HepG2 (cell line): Measurements from ENCODE around the gene C2. TPM values are rescaled to one million over a fixed set of nuclear protein-coding genes. Genes with fewer than 3 reads are reported as not detected.

Experiments used
- ETS1 ChIP-seq: sonication (generic); formaldehyde crosslinking; IDR thresholded peaks from 2 replicates; pipeline ENCODE4 v1.4.0; 2020; ENCODE audit warnings: missing genetic modification reagents
- JDP2 ChIP-seq: sonication (generic); formaldehyde crosslinking; IDR thresholded peaks from 2 replicates; pipeline ENCODE4 v1.8.1; 2022; ENCODE audit warnings: missing genetic modification reagents, borderline replicate concordance
- KLF12 ChIP-seq: sonication (generic); formaldehyde crosslinking; IDR thresholded peaks from 2 replicates; pipeline ENCODE4 v1.4.0; 2020; ENCODE audit warnings: missing genetic modification reagents, borderline replicate concordance
- MTF1 ChIP-seq: sonication (generic); formaldehyde crosslinking; IDR thresholded peaks from 2 replicates; pipeline ENCODE4 v1.5.0; 2020; ENCODE audit warnings: missing genetic modification reagents
- PCBP1 ChIP-seq: fragments of 200-400 bp; formaldehyde crosslinking; IDR thresholded peaks from 2 replicates; pipeline ENCODE4 v1.6.1; 2017; ENCODE audit warnings: mild to moderate bottlenecking, low read depth, low read length, borderline replicate concordance
- PITX1 ChIP-seq: sonication (generic); formaldehyde crosslinking; IDR thresholded peaks from 2 replicates; pipeline ENCODE4 v1.5.1; 2020; ENCODE audit warnings: mild to moderate bottlenecking, missing genetic modification reagents
- SP4 ChIP-seq: sonication (generic); formaldehyde crosslinking; IDR thresholded peaks from 2 replicates; pipeline ENCODE4 v1.8.1; 2023; ENCODE audit warnings: mild to moderate bottlenecking, missing genetic modification reagents
- ZBTB42 ChIP-seq: sonication (generic); formaldehyde crosslinking; IDR thresholded peaks from 2 replicates; pipeline ENCODE4 v1.5.0; 2020; ENCODE audit warnings: mild to moderate bottlenecking, missing genetic modification reagents
- ZBTB7A ChIP-seq: sonication (generic); formaldehyde crosslinking; IDR thresholded peaks from 2 replicates; pipeline ENCODE4 v1.8.0; 2022; ENCODE audit warnings: mild to moderate bottlenecking, missing genetic modification reagents
- ZNF280D ChIP-seq: sonication (generic); formaldehyde crosslinking; IDR thresholded peaks from 2 replicates; pipeline ENCODE4 v1.5.1; 2020; ENCODE audit warnings: mild to moderate bottlenecking, missing genetic modification reagents
- ZNF282 ChIP-seq: fragments of 450-650 bp; IDR thresholded peaks from 2 replicates; pipeline ENCODE4 v1.6.1; 2018; ENCODE audit not compliant: partially characterized antibody
- ZNF337 ChIP-seq: sonication (generic); formaldehyde crosslinking; IDR thresholded peaks from 2 replicates; pipeline ENCODE4 v1.5.1; 2020; ENCODE audit warnings: missing genetic modification reagents, low read depth, mild to moderate bottlenecking, borderline replicate concordance
- ZNF562 ChIP-seq: sonication (generic); formaldehyde crosslinking; IDR thresholded peaks from 2 replicates; pipeline ENCODE4 v1.8.0; 2022; ENCODE audit warnings: missing genetic modification reagents, borderline replicate concordance
- ZNF639 ChIP-seq: conservative IDR thresholded peaks from 2 replicates; pipeline ENCODE4 v1.6.1; 2018; ENCODE audit warnings: missing genetic modification reagents
- ZNF740 ChIP-seq: sonication (generic); formaldehyde crosslinking; IDR thresholded peaks from 2 replicates; pipeline ENCODE4 v1.4.0; 2020; ENCODE audit warnings: missing genetic modification reagents
- ZSCAN20 ChIP-seq: sonication (generic); formaldehyde crosslinking; IDR thresholded peaks from 2 replicates; pipeline ENCODE4 v1.4.0; 2020; ENCODE audit warnings: missing genetic modification reagents, mild to moderate bottlenecking, borderline replicate concordance
- polyA plus RNA-seq, 8 experiments: library from polyadenylated mRNA; depleted of rRNA in 3 of 8; stranded (reverse) in 7 of 8; unstranded in 1 of 8; fragments of >200 nt; fragmentation: Illumina TruSeq in 4 of 8; extraction: Trizol in 4 of 8; gene quantifications; 2 replicates each; pipeline versions ENCODE4 v1.2.1 to v1.2.3, GENCODE V29; 2011 to 2016; ENCODE audit warnings: low read depth in 4 of 8, missing spikeins in 1 of 8, mixed read lengths in 1 of 8; ENCODE audit not compliant: insufficient read depth in 1 of 8
- total RNA-seq, 5 experiments: library from RNA; depleted of rRNA; stranded (reverse); fragments of >200 nt; fragmentation: Illumina TruSeq; extraction: Trizol; gene quantifications; 2 replicates each; pipeline ENCODE4 v1.2.3, GENCODE V29; 2016; ENCODE audit warnings: low read depth in 1 of 5
- TF ChIP-seq, protein P1 (sequence below): sonication (generic); formaldehyde crosslinking; conservative IDR thresholded peaks from 2 replicates; pipeline ENCODE4 v1.4.0; 2020; ENCODE audit warnings: missing genetic modification reagents
- TF ChIP-seq, protein P2 (sequence below): IDR thresholded peaks from 2 replicates; pipeline ENCODE4 v1.6.1; 2016; ENCODE audit warnings: control low read depth

The C2 gene
- total and polyA plus RNA-seq, 2 of the 13 experiments (the other 11 are each of a cell fraction or from before 2014, with no cell fraction given), result 165 to 307 TPM

GRCh38 chr6:31971993-31972708, 44.6 kb downstream of the C2 start, which contains the start of gene DXO (continued):
- TF ChIP-seq ZNF740 (CRISPR knock-in tag), result peak; percentile 90
- TF ChIP-seq, protein P1, sequence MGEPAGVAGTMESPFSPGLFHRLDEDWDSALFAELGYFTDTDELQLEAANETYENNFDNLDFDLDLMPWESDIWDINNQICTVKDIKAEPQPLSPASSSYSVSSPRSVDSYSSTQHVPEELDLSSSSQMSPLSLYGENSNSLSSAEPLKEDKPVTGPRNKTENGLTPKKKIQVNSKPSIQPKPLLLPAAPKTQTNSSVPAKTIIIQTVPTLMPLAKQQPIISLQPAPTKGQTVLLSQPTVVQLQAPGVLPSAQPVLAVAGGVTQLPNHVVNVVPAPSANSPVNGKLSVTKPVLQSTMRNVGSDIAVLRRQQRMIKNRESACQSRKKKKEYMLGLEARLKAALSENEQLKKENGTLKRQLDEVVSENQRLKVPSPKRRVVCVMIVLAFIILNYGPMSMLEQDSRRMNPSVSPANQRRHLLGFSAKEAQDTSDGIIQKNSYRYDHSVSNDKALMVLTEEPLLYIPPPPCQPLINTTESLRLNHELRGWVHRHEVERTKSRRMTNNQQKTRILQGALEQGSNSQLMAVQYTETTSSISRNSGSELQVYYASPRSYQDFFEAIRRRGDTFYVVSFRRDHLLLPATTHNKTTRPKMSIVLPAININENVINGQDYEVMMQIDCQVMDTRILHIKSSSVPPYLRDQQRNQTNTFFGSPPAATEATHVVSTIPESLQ (CRISPR knock-in tag), result no peak
- 0 out of 2 replicates have a peak, but pooled peaks have one; percentile 64 for TF ChIP-seq ZBTB42 (CRISPR knock-in tag)
- peak; percentile 73; the same call in 1 of the 2 replicates for TF ChIP-seq ZNF280D (CRISPR knock-in tag)
- TF ChIP-seq PCBP1, result peak; percentile 84; the same call in 1 of the 2 replicates
- TF ChIP-seq, protein P2, sequence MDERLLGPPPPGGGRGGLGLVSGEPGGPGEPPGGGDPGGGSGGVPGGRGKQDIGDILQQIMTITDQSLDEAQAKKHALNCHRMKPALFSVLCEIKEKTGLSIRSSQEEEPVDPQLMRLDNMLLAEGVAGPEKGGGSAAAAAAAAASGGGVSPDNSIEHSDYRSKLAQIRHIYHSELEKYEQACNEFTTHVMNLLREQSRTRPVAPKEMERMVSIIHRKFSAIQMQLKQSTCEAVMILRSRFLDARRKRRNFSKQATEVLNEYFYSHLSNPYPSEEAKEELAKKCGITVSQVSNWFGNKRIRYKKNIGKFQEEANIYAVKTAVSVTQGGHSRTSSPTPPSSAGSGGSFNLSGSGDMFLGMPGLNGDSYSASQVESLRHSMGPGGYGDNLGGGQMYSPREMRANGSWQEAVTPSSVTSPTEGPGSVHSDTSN (CRISPR knock-in tag), result peak; percentile 34
- peak; percentile 61; the same call in 1 of the 2 replicates for TF ChIP-seq ZNF562 (CRISPR knock-in tag)
- TF ChIP-seq ETS1 (CRISPR knock-in tag), result peak; percentile 94; the same call in 1 of the 2 replicates
- peak; percentile 78; the same call in 1 of the 2 replicates for TF ChIP-seq KLF12 (CRISPR knock-in tag)
- no peak for TF ChIP-seq ZBTB7A (CRISPR knock-in tag)
- TF ChIP-seq ZNF282, result no peak
- 0 out of 2 replicates have a peak, but pooled peaks have one; percentile 52 for TF ChIP-seq ZSCAN20 (CRISPR knock-in tag)
- TF ChIP-seq ZNF337 (CRISPR knock-in tag), result 0 out of 2 replicates have a peak, but pooled peaks have one; percentile 3
- TF ChIP-seq SP4 (CRISPR knock-in tag), result peak; percentile 83
- peak; percentile 43; the same call in 1 of the 2 replicates for TF ChIP-seq PITX1 (CRISPR knock-in tag)
- TF ChIP-seq JDP2, result peak; percentile 83; the same call in 1 of the 2 replicates
- TF ChIP-seq MTF1 (CRISPR knock-in tag), result peak; percentile 47
- TF ChIP-seq ZNF639 (CRISPR knock-in tag), result peak; percentile 96
